OCI-LY1 (cell line): ENCODE data around the gene JPH3.
A peak's percentile ranks its signal among the peaks of the same experiment; 100 is the strongest.

Experiments used
- H2AFZ ChIP-seq: fragments of 200-600 bp; sonication (generic), shearing (Covaris generic); 2 replicates; pipeline ENCODE4 v1.6.0; 2014; ENCODE audit warnings: antibody characterized with exemption, mild to moderate bottlenecking, low read length
- H3F3A ChIP-seq: fragments of 200-600 bp; sonication (generic), shearing (Covaris generic); 2 replicates; pipeline ENCODE4 v1.6.0; 2014; ENCODE audit warnings: mild to moderate bottlenecking, antibody characterized with exemption, low read length, moderate library complexity; ENCODE audit not compliant: insufficient read depth
- H3K27ac ChIP-seq: fragments of 200-600 bp; sonication (generic); 2 replicates; pipeline ENCODE4 v1.5.1; 2014; ENCODE audit warnings: low read length, mixed run types, mild to moderate bottlenecking, low read depth; ENCODE audit not compliant: poor library complexity, severe bottlenecking
- H3K27me3 ChIP-seq: fragments of 200-600 bp; sonication (generic); 2 replicates; pipeline ENCODE4 v1.6.0; 2014; ENCODE audit warnings: antibody characterized with exemption, mild to moderate bottlenecking, low read length, moderate library complexity; ENCODE audit not compliant: insufficient read depth
- H3K36me3 ChIP-seq: fragments of 200-600 bp; sonication (generic); 2 replicates; pipeline ENCODE4 v1.6.1; 2014; ENCODE audit warnings: mild to moderate bottlenecking, antibody characterized with exemption, low read length, moderate library complexity, mixed read lengths; ENCODE audit not compliant: insufficient read depth
- H3K4me1 ChIP-seq: fragments of 200-600 bp; sonication (generic); 2 replicates; pipeline ENCODE4 v1.5.1; 2014; ENCODE audit warnings: mild to moderate bottlenecking, low read length, moderate library complexity; ENCODE audit not compliant: insufficient read depth, severe bottlenecking
- H3K4me2 ChIP-seq: fragments of 200-600 bp; sonication (generic), shearing (Covaris generic); 2 replicates; pipeline ENCODE4 v1.6.1; 2014; ENCODE audit warnings: low read length
- H3K4me3 ChIP-seq: fragments of 200-600 bp; sonication (generic); 2 replicates; pipeline ENCODE4 v1.5.1; 2014; ENCODE audit warnings: low read length, low read depth, mild to moderate bottlenecking, mixed read lengths; ENCODE audit not compliant: poor library complexity, severe bottlenecking
- H3K79me2 ChIP-seq: fragments of 200-600 bp; shearing (Covaris generic); 2 replicates; pipeline ENCODE4 v1.6.1; 2016; ENCODE audit warnings: mixed run types, low read length, mixed read lengths; ENCODE audit not compliant: insufficient read depth
- H3K9ac ChIP-seq: fragments of 200-600 bp; sonication (generic), shearing (Covaris generic); 2 replicates; pipeline ENCODE4 v1.6.1; 2014; ENCODE audit warnings: mild to moderate bottlenecking, low read length, mixed read lengths
- H3K9me2 ChIP-seq: fragments of 200-600 bp; sonication (generic), shearing (Covaris generic); 2 replicates; pipeline ENCODE4 v1.6.1; 2014; ENCODE audit warnings: low read depth, mild to moderate bottlenecking, low read length, mixed read lengths
- H3K9me3 ChIP-seq: fragments of 200-600 bp; shearing (Covaris generic); 2 replicates; pipeline ENCODE4 v1.6.1; 2014; ENCODE audit warnings: low read length, mixed read lengths
- H4K20me1 ChIP-seq: fragments of 200-600 bp; sonication (generic), shearing (Covaris generic); 2 replicates; pipeline ENCODE4 v1.6.0; 2016; ENCODE audit warnings: mild to moderate bottlenecking, low read length; ENCODE audit not compliant: insufficient read depth
- EZH2 ChIP-seq: fragments of 200-600 bp; sonication (generic), shearing (Covaris generic); IDR thresholded peaks from 2 replicates; pipeline ENCODE4 v1.8.0; 2017; ENCODE audit warnings: borderline replicate concordance, mixed run types, mild to moderate bottlenecking, antibody characterized with exemption, low read length, moderate library complexity, mixed read lengths
- TF ChIP-seq, protein P1 (sequence below): fragments of 200-600 bp; sonication (generic), shearing (Covaris generic); IDR thresholded peaks from 2 replicates; pipeline ENCODE4 v1.5.1; 2017; ENCODE audit warnings: mild to moderate bottlenecking, antibody characterized with exemption, low read length, moderate library complexity, mixed read lengths

The JPH3 gene

DNA sequence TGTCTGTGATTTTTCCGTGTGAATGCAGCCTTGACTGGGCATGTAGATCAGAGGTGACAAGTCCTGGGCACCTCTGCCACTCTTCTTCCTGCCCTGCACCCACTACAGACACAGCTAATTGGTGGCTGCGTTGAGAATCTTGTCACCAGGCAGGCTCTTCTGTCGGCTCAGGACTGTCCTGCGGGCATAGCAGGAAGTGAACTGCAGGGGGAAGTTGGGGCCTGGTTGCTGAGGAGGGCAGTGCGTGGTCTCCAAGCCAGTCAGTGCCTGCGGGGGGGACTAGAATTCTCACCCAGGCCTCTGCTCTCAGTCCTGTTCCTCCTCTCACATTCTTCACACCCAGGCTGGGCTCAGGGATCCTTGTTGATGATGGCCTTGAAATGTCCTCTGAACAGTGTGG lies 50.5 kb downstream of the JPH3 start:
- peaks cover 6% of the 10 kb centered on the region; the same call in 1 of the 2 replicates for H3K27me3 ChIP-seq
- H3K9ac ChIP-seq = no peak overlapping the region
- no peaks in the 10 kb centered on the region for H3K9me3 ChIP-seq
- no peaks in the 10 kb centered on the region for H3K36me3 ChIP-seq
- no peaks in the 10 kb centered on the region for H3F3A ChIP-seq
- H3K27ac ChIP-seq = no peak overlapping the region
- no peaks in the 10 kb centered on the region for H3K4me1 ChIP-seq
- no peak for TF ChIP-seq EZH2
- TF ChIP-seq, protein P1, sequence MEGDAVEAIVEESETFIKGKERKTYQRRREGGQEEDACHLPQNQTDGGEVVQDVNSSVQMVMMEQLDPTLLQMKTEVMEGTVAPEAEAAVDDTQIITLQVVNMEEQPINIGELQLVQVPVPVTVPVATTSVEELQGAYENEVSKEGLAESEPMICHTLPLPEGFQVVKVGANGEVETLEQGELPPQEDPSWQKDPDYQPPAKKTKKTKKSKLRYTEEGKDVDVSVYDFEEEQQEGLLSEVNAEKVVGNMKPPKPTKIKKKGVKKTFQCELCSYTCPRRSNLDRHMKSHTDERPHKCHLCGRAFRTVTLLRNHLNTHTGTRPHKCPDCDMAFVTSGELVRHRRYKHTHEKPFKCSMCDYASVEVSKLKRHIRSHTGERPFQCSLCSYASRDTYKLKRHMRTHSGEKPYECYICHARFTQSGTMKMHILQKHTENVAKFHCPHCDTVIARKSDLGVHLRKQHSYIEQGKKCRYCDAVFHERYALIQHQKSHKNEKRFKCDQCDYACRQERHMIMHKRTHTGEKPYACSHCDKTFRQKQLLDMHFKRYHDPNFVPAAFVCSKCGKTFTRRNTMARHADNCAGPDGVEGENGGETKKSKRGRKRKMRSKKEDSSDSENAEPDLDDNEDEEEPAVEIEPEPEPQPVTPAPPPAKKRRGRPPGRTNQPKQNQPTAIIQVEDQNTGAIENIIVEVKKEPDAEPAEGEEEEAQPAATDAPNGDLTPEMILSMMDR = no peak
- no peaks in the 10 kb centered on the region for H3K79me2 ChIP-seq
- H3K4me3 ChIP-seq = no peak overlapping the region
- no peak overlapping the region for H3K4me2 ChIP-seq
- H2AFZ ChIP-seq = no peak overlapping the region
- no peaks in the 10 kb centered on the region for H3K9me2 ChIP-seq
- no peaks in the 10 kb centered on the region for H4K20me1 ChIP-seq

- no peaks in the 10 kb centered on the region for H3K4me1 ChIP-seq
- H3K9me2 ChIP-seq = no peaks in the 10 kb centered on the region
- TF ChIP-seq EZH2 = no peak
- TF ChIP-seq, protein P1 = peak; percentile 47; the same call in 1 of the 2 replicates
- H4K20me1 ChIP-seq = no peaks in the 10 kb centered on the region
- H3K4me3 ChIP-seq = no peak overlapping the region
- no peaks in the 10 kb centered on the region for H3K9me3 ChIP-seq
- no peaks in the 10 kb centered on the region for H3K36me3 ChIP-seq
- no peak overlapping the region for H2AFZ ChIP-seq
- H3F3A ChIP-seq = no peaks in the 10 kb centered on the region
- H3K79me2 ChIP-seq = no peaks in the 10 kb centered on the region
- no peak overlapping the region for H3K27ac ChIP-seq
- H3K27me3 ChIP-seq = peaks cover 10% of the 10 kb centered on the region; the same call in 1 of the 2 replicates
- no peak overlapping the region for H3K4me2 ChIP-seq
- no peak overlapping the region for H3K9ac ChIP-seq
These were observed 50.9 kb downstream of the JPH3 start for GRCh38 chr16:87653234-87653633.

DNA sequence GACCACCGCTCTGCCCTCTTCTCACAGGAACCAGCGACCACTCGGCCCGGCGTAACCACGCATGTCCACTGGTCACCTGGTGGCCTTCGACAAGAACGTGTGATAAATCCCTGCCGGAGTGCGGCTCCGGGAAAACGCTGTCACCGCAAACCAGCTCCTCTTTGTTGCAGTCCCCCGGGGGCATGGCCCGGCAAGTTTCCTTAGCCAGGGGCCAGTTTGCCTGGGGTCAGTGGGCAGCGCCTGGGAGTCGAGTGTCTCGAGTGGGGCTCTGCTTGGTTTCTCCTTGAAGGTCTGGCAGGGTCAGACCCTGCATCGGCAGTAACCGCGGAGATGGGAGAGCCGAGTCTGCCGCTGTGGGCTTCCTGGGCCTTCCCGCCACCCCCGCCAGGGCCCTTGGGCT lies 52.5 kb downstream of the JPH3 start:
- TF ChIP-seq, protein P1 = no peak
- TF ChIP-seq EZH2 = no peak
- Histone ChIP-seq H3K27ac (no peak overlapping the region), H3K79me2 (no peaks in the 10 kb centered on the region), H3K9ac (no peak overlapping the region), H3K27me3 (peaks cover 5% of the 10 kb centered on the region; the same call in 1 of the 2 replicates), H3K4me1 (no peaks in the 10 kb centered on the region), H4K20me1 (no peaks in the 10 kb centered on the region), H3K4me3 (no peak overlapping the region), H3K36me3 (no peaks in the 10 kb centered on the region), H3K9me3 (no peaks in the 10 kb centered on the region), H2AFZ (no peak overlapping the region), H3K9me2 (no peaks in the 10 kb centered on the region), H3F3A (no peaks in the 10 kb centered on the region), H3K4me2 (no peak overlapping the region)
